Thoracic aorta (tissue), 2 donors: ENCODE data around the gene SCYL1. TPM values are rescaled to one million over a fixed set of nuclear protein-coding genes. Genes with fewer than 3 reads are reported as not detected.

Source experiments
- ATAC-seq: fragments of 150-250 bp; one replicate; pipeline ENCODE4 v1.8.0; 2017; ENCODE audit warnings: low read depth; ENCODE audit not compliant: insufficient number of reproducible peaks, low FRiP score
- DNase-seq: peaks from one replicate; pipeline ENCODE4 v3.0.0-alpha.2; 2020; ENCODE audit warnings: low spot score
- H3K27ac ChIP-seq, 2 donors: fragments of 200-600 bp; sonication (generic); 1 replicate in 1 of 2; 2 replicates in 1 of 2; pipeline ENCODE4 v1.5.1; 2016; ENCODE audit warnings: mild to moderate bottlenecking in 2 of 2, moderate library complexity in 2 of 2
- H3K27me3 ChIP-seq: fragments of 200-600 bp; sonication (generic); replicated peaks from 2 replicates; pipeline ENCODE4 v1.6.0; 2016; ENCODE audit warnings: mild to moderate bottlenecking; ENCODE audit not compliant: insufficient read depth
- H3K36me3 ChIP-seq: fragments of 200-600 bp; sonication (generic); one replicate; pipeline ENCODE4 v1.5.1; 2016
- H3K4me1 ChIP-seq, 2 donors: fragments of 200-600 bp; sonication (generic); 1 replicate in 1 of 2; 2 replicates in 1 of 2; pipeline versions ENCODE4 v1.5.1 to v1.6.0; 2016; ENCODE audit warnings: low read depth in 2 of 2, mild to moderate bottlenecking in 1 of 2; ENCODE audit not compliant: control insufficient read depth in 1 of 2
- H3K4me3 ChIP-seq: fragments of 200-600 bp; sonication (generic); 2 replicates; pipeline ENCODE4 v1.5.1; 2016; ENCODE audit warnings: mild to moderate bottlenecking
- H3K9me3 ChIP-seq: fragments of 200-600 bp; sonication (generic); 2 replicates; pipeline ENCODE4 v1.5.1; 2016
- CTCF ChIP-seq: fragments of 200-600 bp; sonication (generic); IDR thresholded peaks from one replicate; pipeline ENCODE4 v1.5.1; 2019; ENCODE audit warnings: antibody characterized with exemption
- total RNA-seq, 2 donors: library from RNA; depleted of rRNA; stranded (reverse); fragments of >200 nt; gene quantifications; one replicate each; pipeline versions ENCODE4 v1.1.0 to v1.2.3, GENCODE V29; 2016

SCYL1 gene
- total RNA-seq: 100 to 1,000 TPM in 1 of 2 donors, 10 to 100 TPM in 1; 96.8 to 106 TPM

GRCh38 chr11:65524741-65525545, at the start of gene SCYL1:
SCYL1 (plus strand) TSS chr11:65525083; CDS start chr11:65525154, 71 bp downstream.
- TF ChIP-seq CTCF: no peak
- peaks cover 14 to 26% of the 10 kb centered on the region in 2 donors for H3K4me1 ChIP-seq
- DNase-seq: no peak

GRCh38 chr11:65476632-65477148, 48.2 kb upstream of the SCYL1 start:
- H3K27me3 ChIP-seq: no peaks in the 10 kb centered on the region
- ATAC-seq (no peak), DNase-seq (no peak)
- H3K27ac ChIP-seq: peak overlapping the region; percentile 98 to 99
- TF ChIP-seq CTCF: no peak
- no peaks in the 10 kb centered on the region for H3K9me3 ChIP-seq
- peaks cover 52 to 72% of the 10 kb centered on the region in 2 donors for H3K4me1 ChIP-seq
- H3K36me3 ChIP-seq: no peaks in the 10 kb centered on the region
- H3K4me3 ChIP-seq: peak overlapping the region; percentile 96

More at GRCh38 chr11:65524741-65525545, at the start of gene SCYL1:
- Histone ChIP-seq H3K4me3 (peak within 1 kb of the TSS; percentile 99), H3K27ac (peak within 1 kb of the TSS; percentile 87 to 90), H3K36me3 (peaks cover 6% of the 10 kb centered on the region), H3K27me3 (no peaks in the 10 kb centered on the region), H3K9me3 (no peaks in the 10 kb centered on the region)
- ATAC-seq: peak; percentile 62

- ATAC-seq (peak; percentile 65), DNase-seq (peak; percentile 83)
- Histone ChIP-seq H3K9me3 (no peaks in the 10 kb centered on the region), H3K27me3 (no peaks in the 10 kb centered on the region), H3K4me1 (peaks cover 56 to 75% of the 10 kb centered on the region in 2 donors), H3K36me3 (no peaks in the 10 kb centered on the region), H3K4me3 (peak overlapping the region; percentile 96), H3K27ac (peak overlapping the region; percentile 98 to 99)
- no peak for TF ChIP-seq CTCF
These were observed 47.5 kb upstream of the SCYL1 start for GRCh38 chr11:65477149-65477965.

- ATAC-seq: no peak
- no peak for TF ChIP-seq CTCF
- H3K9me3 ChIP-seq: no peaks in the 10 kb centered on the region
- DNase-seq: no peak
- no peaks in the 10 kb centered on the region for H3K27me3 ChIP-seq
- H3K27ac ChIP-seq: peak overlapping the region; percentile 98 to 99
- no peaks in the 10 kb centered on the region for H3K36me3 ChIP-seq
- H3K4me3 ChIP-seq: peak overlapping the region; percentile 96
- peaks cover 48 to 66% of the 10 kb centered on the region in 2 donors for H3K4me1 ChIP-seq
These were observed 46.3 kb upstream of the SCYL1 start for GRCh38 chr11:65478388-65479183.
